Suppressor macrophage treated with lipopolysaccharide for 4 hours (primary cell): Measurements from ENCODE around the gene GYG1.

Experiments used
- DNase-seq: peaks from one replicate; pipeline ENCODE4 v3.0.0-alpha.2; 2020

GYG1 gene

GRCh38 chr3:148990236-148990635 lies 1.1 kb upstream of the GYG1 start:
- peak; percentile 82 for DNase-seq

GRCh38 chr3:148992027-148992634 lies 791 bp downstream of the GYG1 start:
- peak; percentile 46 for DNase-seq

GRCh38 chr3:148992635-148993255 lies 1.4 kb downstream of the GYG1 start:
- no peak for DNase-seq

GRCh38 chr3:148997623-148998022 lies 6.3 kb downstream of the GYG1 start:
- DNase-seq, result no peak

GRCh38 chr3:148998297-148998696 lies 7.0 kb downstream of the GYG1 start:
- no peak for DNase-seq

GRCh38 chr3:148998715-148999423 lies 7.5 kb downstream of the GYG1 start:
- DNase-seq, result peak; percentile 32

GRCh38 chr3:148999806-149000205 lies 8.5 kb downstream of the GYG1 start:
- DNase-seq, result no peak

- DNase-seq, result peak; percentile 47
Measured at GRCh38 chr3:149000206-149000745, 8.9 kb downstream of the GYG1 start.

GRCh38 chr3:149001727-149002126 lies 10.4 kb downstream of the GYG1 start:
- DNase-seq, result no peak

- no peak for DNase-seq
Measured at GRCh38 chr3:149003653-149004305, 12.4 kb downstream of the GYG1 start.

- DNase-seq, result no peak
Measured at GRCh38 chr3:149004622-149005021, 13.3 kb downstream of the GYG1 start.

GRCh38 chr3:149005416-149005815 lies 14.1 kb downstream of the GYG1 start:
- no peak for DNase-seq

GRCh38 chr3:149007567-149008257 lies 16.4 kb downstream of the GYG1 start:
- no peak for DNase-seq

GRCh38 chr3:149009732-149010131 lies 18.4 kb downstream of the GYG1 start:
- no peak for DNase-seq

- DNase-seq, result no peak
Measured at GRCh38 chr3:149010504-149010951, 19.2 kb downstream of the GYG1 start.

- no peak for DNase-seq
Measured at GRCh38 chr3:149010966-149011365, 19.6 kb downstream of the GYG1 start.

GRCh38 chr3:149011676-149012075 lies 20.3 kb downstream of the GYG1 start:
- DNase-seq, result no peak

GRCh38 chr3:149013726-149014125 lies 22.4 kb downstream of the GYG1 start:
- DNase-seq, result no peak

GRCh38 chr3:149015393-149015792 lies 24.1 kb downstream of the GYG1 start:
- peak; percentile 10 for DNase-seq

- no peak for DNase-seq
Measured at GRCh38 chr3:149016242-149016641, 24.9 kb downstream of the GYG1 start.

- no peak for DNase-seq
Measured at GRCh38 chr3:149016669-149017541, 25.6 kb downstream of the GYG1 start.

- no peak for DNase-seq
Measured at GRCh38 chr3:149018247-149018646, 26.9 kb downstream of the GYG1 start.
